Right lobe of liver (tissue), 4 donors: Measurements from ENCODE around the gene FBL.

Experiments
- CTCF ChIP-seq, 4 donors: fragments of 200-600 bp in 3 of 4; fragments of 450-650 bp in 1 of 4; IDR thresholded peaks; one replicate each; pipeline versions ENCODE4 v1.5.1 to v1.8.0; 2016 to 2022; ENCODE audit warnings: antibody characterized with exemption in 4 of 4, mild to moderate bottlenecking in 2 of 4
- POLR2A ChIP-seq: fragments of 450-650 bp; IDR thresholded peaks from one replicate; pipeline ENCODE4 v1.6.1; 2017; ENCODE audit warnings: antibody characterized with exemption, mild to moderate bottlenecking
- donor health status: DM: no; HTN: no; CAD: no.
- donor health status: DM: no; HTN: no; CAD: no.
- donor health status: DM: no; HTN: yes; CAD: no.

GRCh38 chr19:39825531-39826076, 20.6 kb downstream of the FBL start:
- TF ChIP-seq CTCF (IDR thresholded peaks at IDR 0.05) (no peak), POLR2A (no peak)
